Measurements from ENCODE around the gene XBP1. TPM values are rescaled to one million over a fixed set of nuclear protein-coding genes. Genes with fewer than 3 reads are reported as not detected.

XBP1 gene
- total and polyA plus RNA-seq, 2 of the 8 experiments (the other 6 are each of a cell fraction or from before 2014, with no cell fraction given) = 99.8 to 131 TPM

- CTCF ChIA-PET (ENCODE audit: partially characterized antibody) = interaction anchor here (0.6 to 1.3 kb wide), 2 partner anchors 18 to 35 kb away, joined by 3 read pairs; no protein-coding TSS in a partner anchor
- peaks cover 0 to 3% (median 0%) of the 10 kb centered on the region in 4 experiments; a peak in 2 of 7 replicates for H3K4me1 ChIP-seq (replicated peaks in 1 of 4; ENCODE audit: control insufficient read depth in 3 of 4, insufficient read depth in 4 of 4, low read length in 3 of 4)
- H4K8ac ChIP-seq (ENCODE audit: extremely low read depth, insufficient read depth, low read length) = no peak overlapping the region
- H2BK12ac ChIP-seq (ENCODE audit: low read depth, low read length) = no peak overlapping the region
- no peak overlapping the region for H3K14ac ChIP-seq (ENCODE audit: insufficient read length)
- DNase-seq (ENCODE audit: low read depth in 1 of 2, low spot score in 2 of 2) = no peak
- peaks cover 4% of the 10 kb centered on the region for H3K23me2 ChIP-seq (ENCODE audit: low read depth, low read length)
- peaks cover 0 to 2% of the 10 kb centered on the region in 2 experiments for H4K20me1 ChIP-seq (replicated peaks in 1 of 2; ENCODE audit: control insufficient read depth in 1 of 2, insufficient read depth in 2 of 2, low read length in 2 of 2)
- peak overlapping the region; percentile 19; the same call in 1 of the 2 replicates for H2BK15ac ChIP-seq (ENCODE audit: low read length)
- H2AFZ ChIP-seq (ENCODE audit: low read length) = no peak overlapping the region
- H3K27me3 ChIP-seq (replicated peaks in 1 of 4; ENCODE audit: control insufficient read depth in 3 of 4, extremely low read depth in 1 of 4, insufficient read depth in 3 of 4, low read length in 3 of 4) = no peaks in the 10 kb centered on the region
- H3K79me2 ChIP-seq (ENCODE audit: control insufficient read depth in 1 of 2, insufficient read depth in 2 of 2, low read length in 2 of 2) = peaks cover 0 to 8% of the 10 kb centered on the region in 2 experiments; a peak in 2 of 4 replicates
- H3K23ac ChIP-seq (ENCODE audit: insufficient read length) = no peak overlapping the region
- H2BK120ac ChIP-seq (replicated peaks; ENCODE audit: low read depth, low read length) = no peak overlapping the region
- POLR2A ChIA-PET (ENCODE audit: partially characterized antibody) = interaction anchor here (0.6 to 5.5 kb wide), 5 partner anchors 8 to 31 kb away, joined by 3 to 31 read pairs (median 3); partner anchors contain the start of genes CHEK2, HSCB and XBP1
- no peak overlapping the region for H3K9ac ChIP-seq (replicated peaks in 1 of 4; ENCODE audit: extremely low read depth in 1 of 4, low read depth in 3 of 4, low read length in 3 of 4)
- H3K79me1 ChIP-seq (ENCODE audit: low read depth, low read length) = 0 out of 2 replicates have a peak, but pooled peaks cover 3% of the 10 kb centered on the region
- no peaks in the 10 kb centered on the region for H3K9me3 ChIP-seq (ENCODE audit: insufficient read depth in 2 of 2, low read depth in 1 of 2, low read length in 1 of 2)
- H3K4me3 ChIP-seq (ENCODE audit: extremely low read depth in 1 of 4, insufficient read depth in 2 of 4, low read depth in 3 of 4, low read length in 4 of 4) = no peak overlapping the region
- H2BK20ac ChIP-seq (ENCODE audit: low read length) = no peak overlapping the region; the same call in 1 of the 2 replicates
- H2BK5ac ChIP-seq (ENCODE audit: low read depth, low read length) = no peak overlapping the region
- no peak overlapping the region for H3K27ac ChIP-seq (ENCODE audit: low read depth, low read length)
- no peak overlapping the region for H3K4me2 ChIP-seq (ENCODE audit: insufficient read depth in 1 of 2, low read depth in 2 of 2, low read length in 2 of 2)
- no peak for FAIRE-seq
- H3K4ac ChIP-seq (replicated peaks; ENCODE audit: insufficient read length, low read depth, low read length) = no peak overlapping the region
- no peak overlapping the region for H4K91ac ChIP-seq (replicated peaks; ENCODE audit: insufficient read length, low read length)
- no peaks in the 10 kb centered on the region for H3K36me3 ChIP-seq (ENCODE audit: control insufficient read depth in 2 of 4, insufficient read depth in 4 of 4, low read length in 3 of 4)
- no peak overlapping the region for H3K18ac ChIP-seq (ENCODE audit: extremely low read depth, low read length)
- H3K56ac ChIP-seq (replicated peaks; ENCODE audit: insufficient read length, low read depth, low read length) = no peak overlapping the region
- H2AK5ac ChIP-seq (ENCODE audit: low read depth, low read length) = no peak overlapping the region
- WGBS, 2 experiments (ENCODE audit: extremely low coverage in 1 of 2, insufficient coverage in 1 of 2, insufficient read length in 1 of 2, insufficient replicate concordance in 2 of 2, low coverage in 1 of 2, low lambda C conversion rate in 2 of 2, missing lambda C conversion rate in 1 of 2) = 85% methylated on average over 6 of the region's 6 CpGs; no CpG with 5 or more reads in 1 of the 2 experiments
- no peak overlapping the region for H4K5ac ChIP-seq (ENCODE audit: insufficient read length, low read depth, low read length)
- TF ChIP-seq POU5F1 (IDR thresholded peaks at IDR 0.05; ENCODE audit: low read depth, low read length) = no peak
- TF ChIP-seq, protein P1, sequence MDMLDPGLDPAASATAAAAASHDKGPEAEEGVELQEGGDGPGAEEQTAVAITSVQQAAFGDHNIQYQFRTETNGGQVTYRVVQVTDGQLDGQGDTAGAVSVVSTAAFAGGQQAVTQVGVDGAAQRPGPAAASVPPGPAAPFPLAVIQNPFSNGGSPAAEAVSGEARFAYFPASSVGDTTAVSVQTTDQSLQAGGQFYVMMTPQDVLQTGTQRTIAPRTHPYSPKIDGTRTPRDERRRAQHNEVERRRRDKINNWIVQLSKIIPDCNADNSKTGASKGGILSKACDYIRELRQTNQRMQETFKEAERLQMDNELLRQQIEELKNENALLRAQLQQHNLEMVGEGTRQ (IDR thresholded peaks at IDR 0.05; ENCODE audit: low read length) = no peak
- TF ChIP-seq CEBPB (IDR thresholded peaks at IDR 0.05; ENCODE audit: low read depth, low read length) = 0 out of 2 replicates have a peak, but pooled peaks have one; percentile 16
- no peak for TF ChIP-seq TBP (IDR thresholded peaks at IDR 0.05; ENCODE audit: low read depth, low read length)
- TF ChIP-seq BCL11A (IDR thresholded peaks at IDR 0.05; ENCODE audit: low read depth in 2 of 2, low read length in 2 of 2) = no peak
- no peak for TF ChIP-seq NANOG (IDR thresholded peaks at IDR 0.05; ENCODE audit: insufficient read depth, low read depth, low read length, poor library complexity, severe bottlenecking)
- TF ChIP-seq, protein P2, sequence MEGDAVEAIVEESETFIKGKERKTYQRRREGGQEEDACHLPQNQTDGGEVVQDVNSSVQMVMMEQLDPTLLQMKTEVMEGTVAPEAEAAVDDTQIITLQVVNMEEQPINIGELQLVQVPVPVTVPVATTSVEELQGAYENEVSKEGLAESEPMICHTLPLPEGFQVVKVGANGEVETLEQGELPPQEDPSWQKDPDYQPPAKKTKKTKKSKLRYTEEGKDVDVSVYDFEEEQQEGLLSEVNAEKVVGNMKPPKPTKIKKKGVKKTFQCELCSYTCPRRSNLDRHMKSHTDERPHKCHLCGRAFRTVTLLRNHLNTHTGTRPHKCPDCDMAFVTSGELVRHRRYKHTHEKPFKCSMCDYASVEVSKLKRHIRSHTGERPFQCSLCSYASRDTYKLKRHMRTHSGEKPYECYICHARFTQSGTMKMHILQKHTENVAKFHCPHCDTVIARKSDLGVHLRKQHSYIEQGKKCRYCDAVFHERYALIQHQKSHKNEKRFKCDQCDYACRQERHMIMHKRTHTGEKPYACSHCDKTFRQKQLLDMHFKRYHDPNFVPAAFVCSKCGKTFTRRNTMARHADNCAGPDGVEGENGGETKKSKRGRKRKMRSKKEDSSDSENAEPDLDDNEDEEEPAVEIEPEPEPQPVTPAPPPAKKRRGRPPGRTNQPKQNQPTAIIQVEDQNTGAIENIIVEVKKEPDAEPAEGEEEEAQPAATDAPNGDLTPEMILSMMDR (IDR thresholded peaks at IDR 0.05; ENCODE audit: control extremely low read depth in 1 of 3, insufficient read depth in 1 of 3, low read depth in 1 of 3, low read length in 3 of 3) = no peak
- TF ChIP-seq PHF8 (conservative IDR thresholded peaks at IDR 0.05; ENCODE audit: low read depth, low read length) = no peak
Measured at GRCh38 chr22:28768701-28769393, 31.5 kb downstream of the XBP1 start.

Data from H1 (cell line).